H1 (cell line): Measurements from ENCODE around the gene CACNG6. TPM values are rescaled to one million over a fixed set of nuclear protein-coding genes. Genes with fewer than 3 reads are reported as not detected.

Experiments
- CTCF ChIA-PET: fragments of 300-600 bp; sonication (Branson Sonifier 250); formaldehyde crosslinking; loops from one replicate; lab custom pipeline; 2021; ENCODE audit not compliant: partially characterized antibody; lab: Charles Lee
- POLR2A ChIA-PET: fragments of 300-600 bp; sonication (Branson Sonifier 250); formaldehyde crosslinking; loops from one replicate; lab custom pipeline; 2021; ENCODE audit warnings: inconsistent platforms; ENCODE audit not compliant: partially characterized antibody; lab: Charles Lee
- DNase-seq, 2 experiments: peaks; one replicate each; pipeline versions ENCODE4 v3.0.0 to v3.0.0-alpha.2; 2010 to 2022; ENCODE audit warnings: low spot score in 2 of 2, low read depth in 1 of 2, mixed read lengths in 1 of 2
- FAIRE-seq: peaks from 2 replicates; lab custom pipeline; 2011; peaks lifted over from hg19 to GRCh38; lab: Jason Lieb, UNC
- H2AFZ ChIP-seq: 2 replicates; pipeline ENCODE4 v1.8.1; 2012; ENCODE audit warnings: low read length, inconsistent platforms
- H2AK5ac ChIP-seq: 2 replicates; pipeline ENCODE4 v1.6.1; 2013; ENCODE audit warnings: low read depth, low read length
- H2BK120ac ChIP-seq: replicated peaks from 2 replicates; pipeline ENCODE3; 2013; ENCODE audit warnings: low read depth, low read length, inconsistent platforms
- H2BK12ac ChIP-seq: 2 replicates; pipeline ENCODE4 v1.6.1; 2013; ENCODE audit warnings: low read depth, low read length
- H2BK15ac ChIP-seq: 2 replicates; pipeline ENCODE4 v1.6.1; 2013; ENCODE audit warnings: low read length
- H2BK20ac ChIP-seq: 2 replicates; pipeline ENCODE4 v1.6.1; 2013; ENCODE audit warnings: low read length
- H2BK5ac ChIP-seq: 2 replicates; pipeline ENCODE4 v1.6.1; 2013; ENCODE audit warnings: low read depth, low read length
- H3K14ac ChIP-seq: 2 replicates; pipeline ENCODE4 v1.6.1; 2013; ENCODE audit warnings: inconsistent platforms; ENCODE audit not compliant: insufficient read length
- H3K18ac ChIP-seq: 2 replicates; pipeline ENCODE4 v1.6.1; 2013; ENCODE audit warnings: low read length; ENCODE audit errors: extremely low read depth
- H3K23ac ChIP-seq: 2 replicates; pipeline ENCODE4 v1.6.1; 2013; ENCODE audit warnings: inconsistent platforms; ENCODE audit not compliant: insufficient read length
- H3K23me2 ChIP-seq: 2 replicates; pipeline ENCODE4 v1.6.1; 2013; ENCODE audit warnings: low read depth, low read length
- H3K27ac ChIP-seq: 2 replicates; pipeline ENCODE4 v1.6.1; 2011; ENCODE audit warnings: low read depth, low read length, inconsistent platforms
- H3K27me3 ChIP-seq, 4 experiments: replicated peaks in 1 of 4; 1 replicate in 1 of 4; 2 replicates in 3 of 4; pipeline versions ENCODE4 v1.6.1 to v1.8.1; 2011 to 2013; ENCODE audit warnings: low read length in 3 of 4, mild to moderate bottlenecking in 3 of 4, inconsistent platforms in 2 of 4, mixed read lengths in 2 of 4, moderate library complexity in 1 of 4; ENCODE audit not compliant: control insufficient read depth in 3 of 4, insufficient read depth in 3 of 4; ENCODE audit errors: extremely low read depth in 1 of 4
- H3K36me3 ChIP-seq, 4 experiments: 2 replicates each; pipeline versions ENCODE4 v1.6.1 to v1.8.1; 2011 to 2013; ENCODE audit warnings: mild to moderate bottlenecking in 4 of 4, low read length in 3 of 4, moderate library complexity in 2 of 4, control low read depth in 1 of 4, inconsistent platforms in 1 of 4; ENCODE audit not compliant: insufficient read depth in 4 of 4, control insufficient read depth in 2 of 4
- H3K4ac ChIP-seq: replicated peaks from 2 replicates; pipeline ENCODE3; 2013; ENCODE audit warnings: low read length, low read depth, mixed read lengths, inconsistent platforms; ENCODE audit not compliant: insufficient read length
- H3K4me1 ChIP-seq, 4 experiments: replicated peaks in 1 of 4; 1 replicate in 1 of 4; 2 replicates in 3 of 4; pipeline versions ENCODE4 v1.6.1 to v1.8.1; 2011 to 2013; ENCODE audit warnings: low read length in 3 of 4, inconsistent platforms in 2 of 4, mixed read lengths in 1 of 4; ENCODE audit not compliant: insufficient read depth in 4 of 4, control insufficient read depth in 3 of 4
- H3K4me2 ChIP-seq, 2 experiments: 2 replicates each; pipeline versions ENCODE4 v1.6.1 to v1.8.1; 2011 to 2013; ENCODE audit warnings: low read depth in 2 of 2, low read length in 2 of 2, control low read depth in 1 of 2, inconsistent platforms in 1 of 2, mild to moderate bottlenecking in 1 of 2; ENCODE audit not compliant: insufficient read depth in 1 of 2
- H3K4me3 ChIP-seq, 4 experiments: fragments of 200-600, 300-600 bp in 1 of 4; sonication (generic), shearing (Covaris generic), sonication (Bioruptor Twin) in 1 of 4; 2 replicates each; pipeline versions ENCODE4 v1.5.1 to v1.8.1; 2011 to 2016; ENCODE audit warnings: low read length in 4 of 4, low read depth in 3 of 4, control low read depth in 2 of 4, inconsistent platforms in 2 of 4, mild to moderate bottlenecking in 2 of 4, mixed read lengths in 1 of 4, moderate library complexity in 1 of 4; ENCODE audit not compliant: insufficient read depth in 2 of 4; ENCODE audit errors: extremely low read depth in 1 of 4
- H3K56ac ChIP-seq: replicated peaks from 2 replicates; pipeline ENCODE3; 2013; ENCODE audit warnings: low read depth, mild to moderate bottlenecking, mixed read lengths, low read length, inconsistent platforms; ENCODE audit not compliant: insufficient read length
- H3K79me1 ChIP-seq: 2 replicates; pipeline ENCODE4 v1.6.1; 2013; ENCODE audit warnings: low read depth, low read length, control low read depth
- H3K79me2 ChIP-seq, 2 experiments: 2 replicates each; pipeline versions ENCODE4 v1.6.1 to v1.8.1; 2012 to 2013; ENCODE audit warnings: low read length in 2 of 2, mild to moderate bottlenecking in 2 of 2, inconsistent platforms in 1 of 2; ENCODE audit not compliant: insufficient read depth in 2 of 2, control insufficient read depth in 1 of 2
- H3K9ac ChIP-seq, 4 experiments: replicated peaks in 1 of 4; 1 replicate in 1 of 4; 2 replicates in 3 of 4; pipeline versions ENCODE4 v1.6.1 to v1.8.1; 2011 to 2013; ENCODE audit warnings: low read depth in 3 of 4, low read length in 3 of 4, control low read depth in 2 of 4, mild to moderate bottlenecking in 2 of 4, moderate library complexity in 2 of 4, inconsistent platforms in 1 of 4; ENCODE audit errors: extremely low read depth in 1 of 4
- H3K9me3 ChIP-seq, 2 experiments: 2 replicates each; pipeline versions ENCODE4 v1.6.1 to v1.8.1; 2012 to 2013; ENCODE audit warnings: mild to moderate bottlenecking in 2 of 2, moderate library complexity in 2 of 2, control low read depth in 1 of 2, inconsistent platforms in 1 of 2, low read depth in 1 of 2, low read length in 1 of 2, mixed read lengths in 1 of 2; ENCODE audit not compliant: insufficient read depth in 2 of 2
- H4K20me1 ChIP-seq, 2 experiments: replicated peaks in 1 of 2; 2 replicates each; pipeline versions ENCODE3 to v1.8.1; 2011 to 2013; ENCODE audit warnings: inconsistent platforms in 2 of 2, low read length in 2 of 2, mild to moderate bottlenecking in 1 of 2; ENCODE audit not compliant: insufficient read depth in 2 of 2, control insufficient read depth in 1 of 2
- H4K5ac ChIP-seq: 2 replicates; pipeline ENCODE4 v1.6.1; 2013; ENCODE audit warnings: low read length, low read depth, mixed read lengths, inconsistent platforms; ENCODE audit not compliant: insufficient read length
- H4K8ac ChIP-seq: 2 replicates; pipeline ENCODE4 v1.8.0; 2013; ENCODE audit warnings: mild to moderate bottlenecking, moderate library complexity, low read length, inconsistent platforms; ENCODE audit not compliant: insufficient read depth; ENCODE audit errors: extremely low read depth
- H4K91ac ChIP-seq: replicated peaks from 2 replicates; pipeline ENCODE3; 2013; ENCODE audit warnings: low read length, mixed read lengths, inconsistent platforms; ENCODE audit not compliant: insufficient read length
- JUN ChIP-seq: IDR thresholded peaks from 2 replicates; pipeline ENCODE4 v1.6.1; 2011; ENCODE audit warnings: low read depth, mild to moderate bottlenecking, improper control_type of control experiment, low read length
- SP1 ChIP-seq: IDR thresholded peaks from 2 replicates; pipeline ENCODE4 v1.6.1; 2011; ENCODE audit warnings: low read depth, low read length
- SP2 ChIP-seq: IDR thresholded peaks from 2 replicates; pipeline ENCODE4 v1.6.1; 2012; ENCODE audit warnings: mild to moderate bottlenecking, low read length, inconsistent platforms
- ZNF274 ChIP-seq: IDR thresholded peaks from 2 replicates; pipeline ENCODE4 v1.7.0; 2012; ENCODE audit warnings: low read length, borderline replicate concordance; ENCODE audit errors: extremely low read depth
- WGBS, 2 experiments: shearing (Covaris generic) in 1 of 2; methylation state at CpG; one replicate each; pipeline versions ENCODE4 v1.1.6 to v1.1.7; 2013 to 2015; ENCODE audit warnings: low lambda C conversion rate in 2 of 2, mixed read lengths in 2 of 2, inconsistent platforms in 1 of 2, low coverage in 1 of 2, missing lambda C conversion rate in 1 of 2; ENCODE audit not compliant: insufficient replicate concordance in 2 of 2, insufficient coverage in 1 of 2, insufficient read length in 1 of 2; ENCODE audit errors: extremely low coverage in 1 of 2, missing lambda C conversion rate in 1 of 2; 5-methylcytosine and 5-hydroxymethylcytosine counted together
- polyA plus RNA-seq, 7 experiments: library from polyadenylated mRNA; depleted of rRNA in 3 of 7; stranded (reverse) in 5 of 7; unstranded in 2 of 7; fragments of >200 nt in 5 of 7; fragments of 200-250 nt in 2 of 7; gene quantifications; 1 replicate in 5 of 7; 2 replicates in 1 of 7; 4 replicates in 1 of 7; pipeline versions ENCODE4 v1.2.1 to v1.2.3, GENCODE V29; 2011 to 2013; ENCODE audit warnings: missing spikeins in 2 of 7, mixed read lengths in 2 of 7
- total RNA-seq: library from RNA; stranded (reverse); fragmentation: NEBNext Ultra II Directional; extraction: Animal tissue kit (Norgen Biotek cat#: 25700); gene quantifications from 2 replicates; pipeline ENCODE4 v1.2.1, GENCODE V29; 2021
- TF ChIP-seq, protein P1 (sequence below): IDR thresholded peaks from 2 replicates; pipeline ENCODE4 v1.6.1; 2011; ENCODE audit warnings: low read length, improper control_type of control experiment

CACNG6 gene
- total and polyA plus RNA-seq, 2 of the 8 experiments (the other 6 are each of a cell fraction or from before 2014, with no cell fraction given), result 1.2 to 1.6 TPM

DNA sequence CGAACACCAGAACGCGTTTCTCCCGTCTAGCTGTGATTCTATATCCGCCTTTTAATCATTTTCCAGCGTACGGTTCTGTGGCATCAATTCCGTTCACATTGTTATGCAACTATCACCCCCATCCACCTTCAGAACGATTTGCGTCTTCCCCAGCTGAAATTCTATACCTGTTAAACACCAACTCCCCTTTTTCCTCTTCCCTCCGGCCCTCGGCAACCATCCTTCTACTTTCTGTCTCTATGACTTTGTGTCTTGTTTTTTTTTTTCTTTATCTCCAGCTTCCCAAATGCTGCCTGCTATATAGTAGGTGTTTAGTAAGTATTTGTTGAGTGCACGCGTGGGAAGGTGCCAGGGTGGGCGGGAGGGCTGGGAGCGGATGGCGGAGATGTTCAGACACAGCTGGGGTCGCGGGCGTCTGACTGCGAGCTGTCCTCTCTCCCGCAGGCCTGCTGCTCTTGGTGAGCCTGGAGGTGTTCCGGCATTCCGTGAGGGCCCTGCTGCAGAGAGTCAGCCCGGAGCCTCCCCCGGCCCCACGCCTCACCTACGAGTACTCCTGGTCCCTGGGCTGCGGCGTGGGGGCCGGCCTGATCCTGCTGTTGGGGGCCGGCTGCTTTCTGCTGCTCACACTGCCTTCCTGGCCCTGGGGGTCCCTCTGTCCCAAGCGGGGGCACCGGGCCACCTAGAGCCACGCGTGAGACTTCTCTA is 20.2 kb downstream of the CACNG6 start:
- peak in 1 of 2 experiments; percentile 64 for DNase-seq
- H2BK20ac ChIP-seq, result no peak overlapping the region
- H4K20me1 ChIP-seq, result no peaks in the 10 kb centered on the region
- no peaks in the 10 kb centered on the region for H3K23me2 ChIP-seq
- CTCF ChIA-PET, result interaction anchor here (0.8 to 1.3 kb wide), 3 partner anchors 12 to 99 kb away, joined by 3 to 5 read pairs (median 4); no protein-coding TSS in a partner anchor
- H3K4ac ChIP-seq, result peak overlapping the region; percentile 57
- no peak overlapping the region; a peak in 2 of 7 replicates for H3K9ac ChIP-seq
- no peaks in the 10 kb centered on the region for H3K79me1 ChIP-seq
- 0 out of 2 replicates have a peak overlapping the region, but pooled peaks have one; percentile 60 for H3K27ac ChIP-seq
- WGBS, 2 experiments, result 42% methylated on average over 35 of the region's 36 CpGs; no CpG with 5 or more reads in 1 of the 2 experiments
- no peaks in the 10 kb centered on the region for H3K9me3 ChIP-seq
- H3K79me2 ChIP-seq, result no peaks in the 10 kb centered on the region
- FAIRE-seq, result peak; percentile 63
- no peak overlapping the region for H2BK15ac ChIP-seq
- H4K5ac ChIP-seq, result no peak overlapping the region
- H3K36me3 ChIP-seq, result no peaks in the 10 kb centered on the region
- H2BK12ac ChIP-seq, result no peak overlapping the region
- no peak overlapping the region for H3K56ac ChIP-seq
- POLR2A ChIA-PET, result interaction anchor here (0.7 to 1.3 kb wide), 4 partner anchors 12 to 98 kb away, joined by 3 to 6 read pairs (median 3); no protein-coding TSS in a partner anchor
- peak overlapping the region in 2 of 4 experiments; percentile 21 to 50; a peak in 2 of 8 replicates for H3K4me3 ChIP-seq
- peak overlapping the region; percentile 90; the same call in 1 of the 2 replicates for H4K8ac ChIP-seq
- H3K23ac ChIP-seq, result no peak overlapping the region
- H3K4me2 ChIP-seq, result peak overlapping the region; percentile 52 to 60
- no peak overlapping the region for H2AK5ac ChIP-seq
- H3K14ac ChIP-seq, result no peak overlapping the region
- H3K27me3 ChIP-seq, result no peaks in the 10 kb centered on the region
- H2AFZ ChIP-seq, result peak overlapping the region; percentile 95
- H4K91ac ChIP-seq, result no peak overlapping the region
- H2BK5ac ChIP-seq, result 0 out of 2 replicates have a peak overlapping the region, but pooled peaks have one; percentile 20
- H2BK120ac ChIP-seq, result no peak overlapping the region
- peaks cover 0 to 9% (median 5%) of the 10 kb centered on the region in 4 experiments; a peak in 4 of 7 replicates for H3K4me1 ChIP-seq
- peak overlapping the region; percentile 71; the same call in 1 of the 2 replicates for H3K18ac ChIP-seq
- TF ChIP-seq JUN, result no peak
- TF ChIP-seq SP2, result no peak
- TF ChIP-seq, protein P1, sequence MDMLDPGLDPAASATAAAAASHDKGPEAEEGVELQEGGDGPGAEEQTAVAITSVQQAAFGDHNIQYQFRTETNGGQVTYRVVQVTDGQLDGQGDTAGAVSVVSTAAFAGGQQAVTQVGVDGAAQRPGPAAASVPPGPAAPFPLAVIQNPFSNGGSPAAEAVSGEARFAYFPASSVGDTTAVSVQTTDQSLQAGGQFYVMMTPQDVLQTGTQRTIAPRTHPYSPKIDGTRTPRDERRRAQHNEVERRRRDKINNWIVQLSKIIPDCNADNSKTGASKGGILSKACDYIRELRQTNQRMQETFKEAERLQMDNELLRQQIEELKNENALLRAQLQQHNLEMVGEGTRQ, result no peak
- no peak for TF ChIP-seq SP1
- no peak for TF ChIP-seq ZNF274
